Activated CD8-positive, alpha-beta T cell treated with anti-CD3 and anti-CD28 coated beads for 36 hours (primary cell): Measurements from ENCODE around the gene TMEM229B. TPM values are rescaled to one million over a fixed set of nuclear protein-coding genes. Genes with fewer than 3 reads are reported as not detected.

Experiments used
- ATAC-seq: fragments of 200-7000 bp; cut with Tn5 transposase; one replicate; pipeline ENCODE4 v1.10.0; 2021; ENCODE audit warnings: mild to moderate bottlenecking, moderate library complexity
- CTCF ChIA-PET: fragments of 350-600 bp; sonication (Branson Sonifier 250); formaldehyde crosslinking; loops from one replicate; lab custom pipeline; 2021; ENCODE audit warnings: antibody characterized with exemption; lab: Charles Lee
- POLR2A ChIA-PET: fragments of 350-600 bp; sonication (Branson Sonifier 250); formaldehyde crosslinking; loops from one replicate; lab custom pipeline; 2021; ENCODE audit warnings: antibody characterized with exemption; lab: Charles Lee
- DNase-seq: peaks from one replicate; pipeline ENCODE4 v3.0.0-alpha.2; 2020
- H3K27ac Mint-ChIP-seq: one replicate; pipeline ENCODE4 v1.8.0; 2021; ENCODE audit warnings: mild to moderate bottlenecking, mixed read lengths
- H3K27me3 Mint-ChIP-seq: one replicate; pipeline ENCODE4 v1.8.0; 2021; ENCODE audit warnings: mixed read lengths
- H3K36me3 Mint-ChIP-seq: one replicate; pipeline ENCODE4 v1.8.0; 2021; ENCODE audit warnings: low read depth, mixed read lengths
- H3K4me1 Mint-ChIP-seq: one replicate; pipeline ENCODE4 v1.8.0; 2021; ENCODE audit warnings: low read depth, mixed read lengths
- H3K4me3 Mint-ChIP-seq: one replicate; pipeline ENCODE4 v1.8.0; 2021; ENCODE audit warnings: mild to moderate bottlenecking, moderate library complexity, mixed read lengths
- H3K9me3 Mint-ChIP-seq: one replicate; pipeline ENCODE4 v1.8.0; 2021; ENCODE audit warnings: mixed read lengths
- CTCF ChIP-seq: fragments of 200-600 bp; IDR thresholded peaks from one replicate; pipeline ENCODE4 v1.8.0; 2022; ENCODE audit warnings: antibody characterized with exemption, mild to moderate bottlenecking
- intact Hi-C: fragments of 100-400 bp; cut with micrococcal nuclease; formaldehyde crosslinking; loops from one replicate; pipeline ENCODE4 v1.10.0; 2022
- total RNA-seq, 2 experiments: library from RNA; stranded (reverse); gene quantifications; one replicate each; pipeline ENCODE4 v1.2.3, GENCODE V29; 2021

TMEM229B gene
- total RNA-seq, 2 experiments from 2014 or later = 1.6 to 2.3 TPM

DNA sequence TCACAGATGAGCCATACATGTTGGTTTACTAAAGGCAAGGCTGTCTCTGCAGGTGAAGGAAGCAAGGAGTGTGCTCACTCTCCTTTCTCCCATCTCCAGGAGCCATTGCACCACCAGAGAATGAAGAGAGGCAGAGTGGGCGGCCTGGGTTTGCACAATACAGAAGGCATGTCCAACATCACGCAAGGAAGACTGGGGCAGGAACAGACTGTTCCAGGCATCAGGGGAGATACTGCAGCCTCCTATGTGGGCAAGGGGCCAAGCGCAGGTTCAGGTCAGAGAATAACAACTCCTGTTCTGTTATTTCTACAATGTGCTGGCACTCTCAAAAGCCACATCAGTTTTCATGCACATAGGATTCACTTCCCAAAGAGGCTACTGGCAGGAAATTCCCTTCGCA, 1.7 kb upstream of the TMEM229B start:
- intact Hi-C loops = no loop called here
- Mint-ChIP-seq H3K27ac (no peak overlapping the region), H3K27me3 (no peaks in the 10 kb centered on the region), H3K36me3 (peaks cover 19% of the 10 kb centered on the region), H3K9me3 (peaks cover 18% of the 10 kb centered on the region), H3K4me3 (no peak overlapping the region), H3K4me1 (peaks cover 50% of the 10 kb centered on the region)
- POLR2A ChIA-PET = no interaction called here
- DNase-seq (no peak), ATAC-seq (no peak)
- no peak for TF ChIP-seq CTCF
- CTCF ChIA-PET = interaction anchor here (1.6 kb wide), 1 partner anchor 81 kb away, joined by 4 read pairs; no protein-coding TSS in a partner anchor

DNA sequence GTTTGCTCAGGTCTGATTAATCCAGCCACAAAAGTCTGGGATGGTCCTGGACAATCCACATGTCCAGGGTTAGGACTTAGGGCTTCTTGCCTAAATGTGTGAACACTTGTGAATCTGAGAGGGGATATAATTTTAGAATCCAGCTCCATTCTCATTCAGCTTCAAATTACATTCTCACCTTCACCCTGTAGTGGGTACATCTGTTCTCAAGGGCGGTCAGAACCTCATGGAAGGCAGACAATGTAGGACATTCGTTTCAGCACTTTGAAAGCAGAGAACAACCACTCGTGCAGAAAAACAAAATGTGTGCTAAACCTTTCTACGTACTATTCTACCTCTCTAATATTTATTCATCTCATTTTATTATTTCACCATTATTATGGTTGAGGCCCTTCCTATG, 1.2 kb downstream of the TMEM229B start:
- Mint-ChIP-seq H3K27me3 (no peaks in the 10 kb centered on the region), H3K27ac (no peak overlapping the region), H3K9me3 (peaks cover 3% of the 10 kb centered on the region), H3K4me3 (no peak overlapping the region), H3K4me1 (peaks cover 64% of the 10 kb centered on the region), H3K36me3 (peaks cover 15% of the 10 kb centered on the region)
- POLR2A ChIA-PET = interaction anchor here (0.8 to 2.5 kb wide), 7 partner anchors 9 to 34 kb away, joined by 3 to 9 read pairs (median 3); no protein-coding TSS in a partner anchor
- no peak for TF ChIP-seq CTCF
- DNase-seq (no peak), ATAC-seq (no peak)
- intact Hi-C loops = no loop called here
- CTCF ChIA-PET = interaction anchor here (0.9 to 3.8 kb wide), 7 partner anchors 19 to 128 kb away, joined by 3 to 17 read pairs (median 5); partner anchors contain the start of genes ATP6V1D and EIF2S1

- ChIA-PET POLR2A (interaction anchor here (0.8 to 2.5 kb wide), 4 partner anchors 9 to 34 kb away, joined by 3 to 9 read pairs (median 3); no protein-coding TSS in a partner anchor), CTCF (interaction anchor here (0.9 to 3.8 kb wide), 5 partner anchors 20 to 98 kb away, joined by 3 to 17 read pairs (median 11); no protein-coding TSS in a partner anchor)
- no peak overlapping the region for H3K27ac Mint-ChIP-seq
- H3K9me3 Mint-ChIP-seq = peaks cover 3% of the 10 kb centered on the region
- H3K36me3 Mint-ChIP-seq = peaks cover 15% of the 10 kb centered on the region
- TF ChIP-seq CTCF = no peak
- intact Hi-C loops = no loop called here
- peaks cover 64% of the 10 kb centered on the region for H3K4me1 Mint-ChIP-seq
- no peak for DNase-seq
- H3K27me3 Mint-ChIP-seq = no peaks in the 10 kb centered on the region
- ATAC-seq = no peak
- H3K4me3 Mint-ChIP-seq = no peak overlapping the region
Observed at GRCh38 chr14:67486890-67487289, 1.6 kb downstream of the TMEM229B start.

- POLR2A ChIA-PET = no interaction called here
- DNase-seq (no peak), ATAC-seq (no peak)
- Mint-ChIP-seq H3K27me3 (no peaks in the 10 kb centered on the region), H3K4me1 (peaks cover 67% of the 10 kb centered on the region), H3K36me3 (peaks cover 15% of the 10 kb centered on the region), H3K9me3 (peaks cover 3% of the 10 kb centered on the region), H3K4me3 (no peak overlapping the region), H3K27ac (no peak overlapping the region)
- intact Hi-C loops = no loop called here
- CTCF ChIA-PET = interaction anchor here (0.7 to 3.8 kb wide), 5 partner anchors 8 to 70 kb away, joined by 3 to 17 read pairs (median 3); no protein-coding TSS in a partner anchor
- TF ChIP-seq CTCF = no peak
Observed at GRCh38 chr14:67485501-67486095, 2.9 kb downstream of the TMEM229B start.

GRCh38 chr14:67483579-67484285, 4.8 kb downstream of the TMEM229B start:
- Mint-ChIP-seq H3K27ac (no peak overlapping the region), H3K4me1 (peaks cover 55% of the 10 kb centered on the region), H3K27me3 (no peaks in the 10 kb centered on the region), H3K4me3 (no peak overlapping the region), H3K9me3 (peaks cover 3% of the 10 kb centered on the region), H3K36me3 (peaks cover 15% of the 10 kb centered on the region)
- no peak for TF ChIP-seq CTCF
- ChIA-PET POLR2A (no interaction called here), CTCF (no interaction called here)
- ATAC-seq (no peak), DNase-seq (no peak)
- intact Hi-C loops = no loop called here
